Caco-2 (cell line): ENCODE results near the gene SMTNL1. TPM values are rescaled to one million over a fixed set of nuclear protein-coding genes. Genes with fewer than 3 reads are reported as not detected.

Experiments
- BruUV-seq: library from RNA; stranded (reverse); fragments of 400-500 nt; replicated peaks from 2 replicates; lab custom pipeline; 2021; lab: Mats Ljungman, UMichigan
- CTCF ChIA-PET: fragments of 300-600 bp; sonication (Branson Sonifier 250); formaldehyde crosslinking; loops from one replicate; lab custom pipeline; 2022; ENCODE audit warnings: antibody characterized with exemption; lab: Charles Lee
- POLR2A ChIA-PET: fragments of 300-600 bp; sonication (Branson Sonifier 250); formaldehyde crosslinking; loops from one replicate; lab custom pipeline; 2022; ENCODE audit warnings: antibody characterized with exemption; lab: Charles Lee
- DNase-seq, 2 experiments: peaks; one replicate each; pipeline versions ENCODE4 v3.0.0 to v3.0.0-alpha.2; 2020 to 2022
- H3K27me3 ChIP-seq: replicated peaks from 2 replicates; pipeline ENCODE4 v1.6.0; 2011; ENCODE audit warnings: low read length; ENCODE audit not compliant: control insufficient read depth, insufficient read depth
- H3K36me3 ChIP-seq: 2 replicates; pipeline ENCODE4 v1.5.1; 2011; ENCODE audit warnings: low read length; ENCODE audit not compliant: control insufficient read depth, insufficient read depth
- H3K4me1 ChIP-seq: fragments of 250-450 bp; sonication (Bioruptor Pico); 2 replicates; pipeline ENCODE4 v1.5.1; 2020; ENCODE audit warnings: mild to moderate bottlenecking
- H3K4me3 ChIP-seq: 2 replicates; pipeline ENCODE4 v1.5.1; 2011; ENCODE audit warnings: low read depth, mild to moderate bottlenecking, control low read depth, low read length
- H3K9me3 ChIP-seq: fragments of 250-450 bp; sonication (Bioruptor Pico); 2 replicates; pipeline ENCODE4 v1.5.1; 2020; ENCODE audit warnings: mild to moderate bottlenecking, moderate library complexity
- H3K27ac Mint-ChIP-seq: one replicate; pipeline ENCODE4 v1.8.0; 2022; ENCODE audit warnings: mixed read lengths; ENCODE audit not compliant: unreplicated experiment
- H3K27me3 Mint-ChIP-seq: one replicate; pipeline ENCODE4 v1.8.0; 2022; ENCODE audit warnings: mixed read lengths; ENCODE audit not compliant: insufficient read depth, unreplicated experiment
- H3K36me3 Mint-ChIP-seq: one replicate; pipeline ENCODE4 v1.8.0; 2022; ENCODE audit warnings: mild to moderate bottlenecking, mixed read lengths; ENCODE audit not compliant: insufficient read depth, unreplicated experiment
- H3K4me1 Mint-ChIP-seq: one replicate; pipeline ENCODE4 v1.8.0; 2022; ENCODE audit warnings: low read depth, mixed read lengths; ENCODE audit not compliant: unreplicated experiment
- H3K4me3 Mint-ChIP-seq: one replicate; pipeline ENCODE4 v1.8.0; 2022; ENCODE audit warnings: mild to moderate bottlenecking, moderate library complexity, mixed read lengths; ENCODE audit not compliant: unreplicated experiment
- H3K9me3 Mint-ChIP-seq: one replicate; pipeline ENCODE4 v1.8.0; 2022; ENCODE audit warnings: mixed read lengths; ENCODE audit not compliant: unreplicated experiment
- CTCF ChIP-seq, 2 experiments: fragments of 200-600 bp in 1 of 2; IDR thresholded peaks; 1 replicate in 1 of 2; 2 replicates in 1 of 2; pipeline versions ENCODE4 v1.5.1 to v1.8.0; 2011 to 2022; ENCODE audit warnings: antibody characterized with exemption in 1 of 2, control low read depth in 1 of 2, inconsistent platforms in 1 of 2, low read depth in 1 of 2, low read length in 1 of 2, mild to moderate bottlenecking in 1 of 2, moderate library complexity in 1 of 2; ENCODE audit not compliant: insufficient read depth in 1 of 2, severe bottlenecking in 1 of 2, unreplicated experiment in 1 of 2
- intact Hi-C: fragments of 100-400 bp; cut with micrococcal nuclease; formaldehyde crosslinking; loops from one replicate; pipeline ENCODE4 v1.10.0; 2022; ENCODE audit not compliant: unreplicated experiment
- total RNA-seq: library from RNA; stranded (reverse); gene quantifications from 2 replicates; pipeline ENCODE4 v1.2.3, GENCODE V29; 2022

Gene SMTNL1
- total RNA-seq, 1 experiment from 2014 or later: 0.18 TPM

- TF ChIP-seq CTCF (IDR thresholded peaks at IDR 0.05; ENCODE audit: insufficient read depth in 1 of 2, low read depth in 1 of 2, low read length in 1 of 2, severe bottlenecking in 1 of 2, unreplicated experiment in 1 of 2): peak in 1 of 2 experiments; percentile 49
- Histone ChIP-seq H3K4me3 (peak within 1 kb of the TSS; percentile 54), H3K4me1 (peaks cover 10% of the 10 kb centered on the region; the same call in 1 of the 2 replicates), H3K36me3 (no peaks in the 10 kb centered on the region), H3K9me3 (no peaks in the 10 kb centered on the region), H3K27me3 (no peaks in the 10 kb centered on the region)
- peak within 1 kb of the TSS; percentile 96 for H3K4me3 Mint-ChIP-seq
- H3K9me3 Mint-ChIP-seq: no peaks in the 10 kb centered on the region
- ChIA-PET POLR2A (interaction anchor here (0.5 to 0.7 kb wide), 2 partner anchors 16 to 29 kb away, joined by 6 to 8 read pairs; no protein-coding TSS in a partner anchor), CTCF (interaction anchor here (0.5 to 3.0 kb wide), 15 partner anchors 15 to 1878 kb away, joined by 3 to 82 read pairs (median 5); no protein-coding TSS in a partner anchor)
- H3K36me3 Mint-ChIP-seq: peaks cover 7% of the 10 kb centered on the region
- BruUV-seq: no TSS peak
- H3K27me3 Mint-ChIP-seq: no peaks in the 10 kb centered on the region
- peaks cover 14% of the 10 kb centered on the region for H3K4me1 Mint-ChIP-seq
- DNase-seq: peak; percentile 55 to 67
- intact Hi-C loops: loop anchor here (1.0 kb wide), 4 partner anchors 36 to 110 kb away; no protein-coding TSS in a partner anchor
- H3K27ac Mint-ChIP-seq: peak within 1 kb of the TSS; percentile 40
These were observed 30.3 kb downstream of the SMTNL1 start, which contains the start of gene UBE2L6 for GRCh38 chr11:57567515-57568329. Gene UBE2L6 (minus strand): TSS chr11:57567672. CDS start chr11:57567611, 61 bp downstream.

DNA sequence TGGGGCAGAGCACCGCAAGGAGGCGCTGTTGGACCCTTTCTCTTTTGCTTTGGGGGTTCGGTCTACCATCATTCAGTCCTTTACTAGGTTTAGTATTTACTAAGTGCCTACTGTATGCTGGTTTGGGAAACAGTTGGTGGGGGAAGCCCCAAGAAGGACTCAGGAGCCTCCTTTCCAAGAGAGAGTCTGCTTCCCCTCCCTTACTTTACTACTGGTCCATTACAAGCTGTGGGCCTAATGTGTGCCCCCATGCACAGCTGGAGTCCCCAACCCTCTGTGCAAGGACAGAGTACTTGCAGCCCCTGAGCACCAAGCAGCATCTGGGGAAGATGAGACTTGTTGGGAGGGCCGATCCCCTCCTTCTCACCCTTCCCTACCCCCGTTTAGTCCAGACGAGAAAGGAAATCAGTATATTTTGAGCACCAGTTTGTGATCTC is 31.0 kb downstream of the SMTNL1 start:
- H3K4me3 ChIP-seq: peak overlapping the region; percentile 54
- peak; percentile 93 to 96 for TF ChIP-seq CTCF (IDR thresholded peaks at IDR 0.05; ENCODE audit: insufficient read depth in 1 of 2, low read depth in 1 of 2, low read length in 1 of 2, severe bottlenecking in 1 of 2, unreplicated experiment in 1 of 2)
- ChIA-PET POLR2A (no interaction called here), CTCF (interaction anchor here (0.5 to 3.0 kb wide), 13 partner anchors 16 to 1878 kb away, joined by 3 to 82 read pairs (median 5); no protein-coding TSS in a partner anchor)
- Mint-ChIP-seq H3K9me3 (no peaks in the 10 kb centered on the region), H3K4me3 (peak overlapping the region; percentile 96), H3K36me3 (peaks cover 7% of the 10 kb centered on the region), H3K27ac (peak overlapping the region; percentile 40), H3K27me3 (no peaks in the 10 kb centered on the region), H3K4me1 (peaks cover 11% of the 10 kb centered on the region)
- no peaks in the 10 kb centered on the region for H3K9me3 ChIP-seq
- H3K36me3 ChIP-seq: no peaks in the 10 kb centered on the region
- peak in 1 of 2 experiments; percentile 85 for DNase-seq
- no peaks in the 10 kb centered on the region for H3K27me3 ChIP-seq
- H3K4me1 ChIP-seq: peaks cover 10% of the 10 kb centered on the region; the same call in 1 of the 2 replicates
- intact Hi-C loops: loop anchor here (1.0 kb wide), 4 partner anchors 37 to 111 kb away; no protein-coding TSS in a partner anchor
- no TSS peak for BruUV-seq

DNA sequence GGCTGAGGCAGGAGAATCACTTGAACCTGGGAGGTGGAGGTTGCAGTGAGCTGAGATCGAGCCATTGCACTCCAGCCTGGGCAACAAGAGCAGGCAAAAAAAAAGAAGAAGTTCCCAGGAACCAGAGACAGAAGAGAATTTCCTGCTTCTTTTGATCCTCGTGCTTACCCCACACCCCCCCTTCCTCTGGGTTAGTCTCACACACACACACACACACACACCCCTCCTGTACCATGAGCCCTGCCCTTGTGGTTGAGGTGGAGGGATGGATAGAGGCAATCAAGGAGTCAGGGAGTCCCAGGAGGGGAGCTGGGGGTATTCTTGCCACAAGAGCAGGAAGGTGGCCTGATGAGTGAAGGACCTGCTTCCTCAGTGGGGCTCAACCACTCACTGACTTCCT is 34.2 kb downstream of the SMTNL1 start:
- DNase-seq: no peak
- Histone ChIP-seq H3K4me3 (no peak overlapping the region), H3K9me3 (no peaks in the 10 kb centered on the region), H3K27me3 (no peaks in the 10 kb centered on the region), H3K4me1 (peaks cover 4% of the 10 kb centered on the region; the same call in 1 of the 2 replicates), H3K36me3 (no peaks in the 10 kb centered on the region)
- Mint-ChIP-seq H3K4me3 (no peak overlapping the region), H3K27ac (no peak overlapping the region), H3K9me3 (no peaks in the 10 kb centered on the region), H3K4me1 (peaks cover 11% of the 10 kb centered on the region), H3K36me3 (peaks cover 7% of the 10 kb centered on the region), H3K27me3 (no peaks in the 10 kb centered on the region)
- POLR2A ChIA-PET: no interaction called here
- CTCF ChIA-PET: interaction anchor here (0.6 to 0.9 kb wide), 4 partner anchors 70 to 472 kb away, joined by 3 to 4 read pairs (median 4); no protein-coding TSS in a partner anchor
- intact Hi-C loops: no loop called here
- BruUV-seq: no TSS peak
- TF ChIP-seq CTCF (IDR thresholded peaks at IDR 0.05; ENCODE audit: insufficient read depth in 1 of 2, low read depth in 1 of 2, low read length in 1 of 2, severe bottlenecking in 1 of 2, unreplicated experiment in 1 of 2): no peak
